ENCODE data around the gene RHEBL1. TPM values are rescaled to one million over a fixed set of nuclear protein-coding genes. Genes with fewer than 3 reads are reported as not detected.

The RHEBL1 gene
- total RNA-seq, 1 experiment from 2014 or later, result 4.3 TPM

Other genes with a start within 250 kb of the RHEBL1 start
- gene DDX23, start 217.8 kb downstream of the RHEBL1 start, total RNA-seq (2014; rRNA removed; shearing (Covaris generic); ENCODE audit: low replicate concordance), result 89.5 and 94.4 TPM in 2 replicates
- gene RND1, start 204.1 kb downstream of the RHEBL1 start, total RNA-seq (2014; rRNA removed; shearing (Covaris generic); ENCODE audit: low replicate concordance), result 0.57 and 0.96 TPM in 2 replicates
- gene FKBP11, start 144.5 kb downstream of the RHEBL1 start, total RNA-seq (2014; rRNA removed; shearing (Covaris generic); ENCODE audit: low replicate concordance), result 20.0 and 31.6 TPM in 2 replicates
- 174 and 178 TPM in 2 replicates for gene ARF3, start 112.5 kb downstream of the RHEBL1 start, total RNA-seq (2014; rRNA removed; shearing (Covaris generic); ENCODE audit: low replicate concordance)
- 1.1 TPM in 1 of 2 replicates, not detected in the other for gene WNT10B, start 98.2 kb downstream of the RHEBL1 start, total RNA-seq (2014; rRNA removed; shearing (Covaris generic); ENCODE audit: low replicate concordance)
- not detected in 2 replicates for gene WNT1, start 91.7 kb downstream of the RHEBL1 start, total RNA-seq (2014; rRNA removed; shearing (Covaris generic); ENCODE audit: low replicate concordance)
- not detected in 2 replicates for gene DDN, start 70.6 kb downstream of the RHEBL1 start, total RNA-seq (2014; rRNA removed; shearing (Covaris generic); ENCODE audit: low replicate concordance)
- gene PRKAG1, start 51.2 kb downstream of the RHEBL1 start, total RNA-seq (2014; rRNA removed; shearing (Covaris generic); ENCODE audit: low replicate concordance), result 107 and 124 TPM in 2 replicates
- gene KMT2D, start 9.2 kb downstream of the RHEBL1 start, total RNA-seq (2014; rRNA removed; shearing (Covaris generic); ENCODE audit: low replicate concordance), result 10.7 and 15.2 TPM in 2 replicates
- gene DHH, start 24.8 kb upstream of the RHEBL1 start, total RNA-seq (2014; rRNA removed; shearing (Covaris generic); ENCODE audit: low replicate concordance), result not detected in 2 replicates
- 9.3 and 66.5 TPM in 2 replicates for gene LMBR1L, start 40.9 kb upstream of the RHEBL1 start, total RNA-seq (2014; rRNA removed; shearing (Covaris generic); ENCODE audit: low replicate concordance)
- 3,617 and 4,414 TPM in 2 replicates for gene TUBA1B, start 61.4 kb upstream of the RHEBL1 start, total RNA-seq (2014; rRNA removed; shearing (Covaris generic); ENCODE audit: low replicate concordance)
- 595 and 654 TPM in 2 replicates for gene TUBA1A, start 119.1 kb upstream of the RHEBL1 start, total RNA-seq (2014; rRNA removed; shearing (Covaris generic); ENCODE audit: low replicate concordance)
- gene TUBA1C, start 195.1 kb upstream of the RHEBL1 start, total RNA-seq (2014; rRNA removed; shearing (Covaris generic); ENCODE audit: low replicate concordance), result 755 and 799 TPM in 2 replicates
- 7.8 TPM in 1 of 2 replicates, not detected in the other for gene PRPH, start 225.2 kb upstream of the RHEBL1 start, total RNA-seq (2014; rRNA removed; shearing (Covaris generic); ENCODE audit: low replicate concordance)